DMS79 treated with DMSO at 0.1 percent for 48 hours (cell line): ENCODE data around the gene MCM10.
"Not testable (repeated sequence)": the region's sequence is repeated elsewhere in the genome, so short reads cannot be mapped to it uniquely, and the experiment has no call there.

Experiments used
- DNase-seq: peaks from one replicate; lab custom pipeline; 2025; lab: John Stamatoyannopoulos, UW

Gene MCM10

DNA sequence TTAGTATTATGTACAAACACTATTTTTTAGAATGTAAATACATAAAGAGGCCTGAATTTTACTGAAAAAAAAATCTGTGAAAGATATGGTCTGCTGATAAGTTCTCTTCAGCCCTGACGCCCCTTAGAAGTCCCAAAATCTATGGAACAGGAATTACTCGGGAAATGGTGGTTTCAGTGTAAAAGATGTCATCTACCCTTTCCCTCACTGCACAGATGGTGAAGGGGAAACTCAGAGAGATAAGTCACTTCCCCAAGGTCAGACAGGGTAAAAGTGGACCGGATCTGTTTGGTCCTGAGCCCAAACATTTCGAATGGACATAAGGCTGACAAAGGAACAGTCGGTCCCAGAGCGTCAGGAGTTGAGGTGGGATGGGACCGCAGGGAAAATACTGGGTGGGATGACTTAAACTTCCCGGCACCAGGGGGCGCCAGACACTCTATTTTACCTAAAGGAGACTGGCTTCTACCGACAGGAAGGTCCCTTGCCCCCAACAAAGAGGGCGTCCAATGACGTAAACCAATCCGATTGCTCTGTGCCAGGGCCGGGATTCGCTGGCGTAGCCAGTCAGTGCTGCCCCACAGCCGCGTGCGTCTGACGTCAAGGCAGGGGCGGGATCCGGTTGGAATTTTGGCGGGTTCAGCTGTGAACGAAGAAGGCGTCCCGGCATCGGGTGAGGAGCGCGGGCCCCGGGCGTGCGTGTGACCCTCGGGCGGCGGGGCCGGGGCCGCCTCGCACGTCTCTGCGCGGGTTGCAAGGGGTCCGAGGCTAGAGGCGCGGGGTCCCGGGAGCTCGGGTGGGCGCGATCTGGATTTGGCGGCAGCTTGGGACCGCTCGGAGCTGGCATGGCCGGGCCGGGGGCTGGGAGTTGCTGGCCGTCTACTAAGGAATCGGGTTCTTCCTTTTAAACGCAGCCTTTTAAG lies at the start of gene MCM10:
MCM10 (plus strand) TSS at position 625 of the 923 bp plus-strand sequence. CDS start 2,645 bp downstream, outside the sequence.
- DNase-seq, result peak; percentile 82

DNA sequence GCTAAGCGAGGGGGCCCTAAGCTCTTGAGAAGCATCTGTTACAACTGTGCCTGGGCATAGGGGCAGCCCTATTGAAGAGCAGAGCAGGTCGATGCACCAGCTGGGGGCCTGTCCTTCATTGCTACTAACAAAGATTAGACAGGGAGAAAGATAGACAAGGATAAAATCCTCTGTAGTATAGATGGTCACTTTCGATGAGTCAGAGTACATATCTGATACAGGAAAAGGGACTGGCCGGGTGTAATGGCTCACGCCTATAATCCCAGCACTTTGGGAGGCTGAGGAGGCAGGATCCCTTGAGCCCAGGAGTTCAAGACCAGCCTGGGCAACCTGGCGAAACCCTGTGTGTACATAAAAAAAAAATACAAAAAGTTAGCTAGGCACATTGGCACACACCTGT lies 47.8 kb upstream of the MCM10 start:
- no peak for DNase-seq

DNA sequence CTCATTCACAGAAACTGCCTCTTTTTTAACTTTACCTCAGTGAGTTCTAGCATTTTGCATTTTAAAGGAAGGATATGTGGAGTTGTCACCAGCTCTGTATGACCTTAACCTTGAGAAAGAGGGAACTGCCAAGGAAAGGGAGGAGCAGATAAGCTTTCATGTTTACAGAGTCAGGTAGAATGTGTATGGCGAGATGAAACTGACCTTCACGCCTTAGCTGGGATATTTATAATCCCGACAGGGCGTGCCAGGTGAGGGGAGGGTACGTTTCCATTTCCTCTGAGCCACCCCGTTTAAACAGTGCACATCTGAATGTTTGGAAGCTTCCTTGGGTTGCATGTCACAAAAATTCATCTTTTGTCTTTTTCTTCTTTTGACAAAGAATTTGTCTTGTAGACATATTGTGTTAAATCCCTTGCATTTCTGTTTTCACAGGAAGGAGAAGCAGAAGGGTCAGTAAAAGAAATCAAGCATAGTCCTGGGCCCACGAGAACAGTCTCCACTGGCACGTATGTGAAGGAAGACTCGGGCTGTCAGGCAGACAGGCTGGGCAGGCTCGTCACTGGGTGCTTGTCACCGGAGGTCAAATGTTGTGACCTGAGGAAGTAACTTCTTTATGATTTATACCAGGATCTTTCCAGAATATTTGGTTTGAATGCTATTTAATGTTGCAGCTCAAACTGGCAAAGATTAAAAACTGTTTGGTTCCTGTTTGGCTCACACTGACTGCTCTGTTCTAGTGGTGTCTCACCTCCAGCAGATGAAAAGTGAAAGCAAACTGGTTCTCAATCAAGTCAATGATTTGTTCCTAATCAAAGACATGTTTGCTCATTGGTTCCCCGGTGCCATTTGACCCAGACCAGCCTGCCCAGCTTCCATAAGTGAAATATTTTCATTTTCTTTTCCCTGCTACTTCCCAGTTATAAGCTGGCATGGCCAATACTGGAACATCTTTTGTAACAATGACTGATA lies 45.2 kb upstream of the MCM10 start:
- DNase-seq, result no peak

DNA sequence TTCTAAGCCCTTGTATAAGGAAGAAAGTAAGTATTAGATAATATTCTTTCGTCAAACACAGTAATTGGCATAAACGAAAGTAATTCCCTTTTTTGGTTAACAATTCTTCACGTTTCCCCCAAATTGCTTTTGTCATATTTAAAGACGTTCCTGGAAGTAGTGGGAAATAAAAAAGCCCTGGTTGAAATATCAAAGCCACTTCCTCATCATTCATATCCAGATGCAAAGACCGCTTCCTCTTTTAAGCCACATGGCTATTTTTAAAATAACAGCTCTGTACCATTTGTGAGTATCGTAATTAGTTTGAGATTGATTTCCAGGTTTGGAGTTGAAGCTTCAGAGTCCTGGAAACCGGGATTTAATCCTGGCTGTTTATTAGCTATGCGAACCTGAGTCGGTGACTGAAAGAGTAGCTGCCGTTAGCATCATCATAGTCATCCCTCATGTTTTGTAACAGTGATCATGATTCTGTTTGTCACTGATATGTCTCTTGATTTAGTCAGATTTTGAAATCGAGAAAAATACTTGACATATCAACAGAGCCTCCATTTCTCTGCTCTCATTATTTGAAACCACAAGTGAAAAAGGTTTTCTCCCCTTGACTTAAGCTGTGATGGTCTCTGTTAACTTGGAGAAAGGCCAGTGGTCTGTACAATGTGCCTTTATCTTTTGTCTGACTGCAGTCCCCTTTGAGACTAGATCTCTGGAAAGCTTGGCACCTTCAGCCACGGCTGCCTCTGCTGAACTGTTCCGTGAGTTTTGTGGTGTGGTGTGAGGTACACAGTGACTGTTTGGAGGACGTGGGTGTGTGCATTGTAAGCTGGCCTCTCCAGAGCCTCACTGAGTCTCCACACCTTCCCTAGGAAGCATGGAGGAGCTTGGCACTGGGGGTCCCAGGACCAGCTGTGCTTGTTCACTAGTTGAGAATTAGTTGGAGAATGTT lies 43.2 kb upstream of the MCM10 start:
- DNase-seq, result no peak

DNA sequence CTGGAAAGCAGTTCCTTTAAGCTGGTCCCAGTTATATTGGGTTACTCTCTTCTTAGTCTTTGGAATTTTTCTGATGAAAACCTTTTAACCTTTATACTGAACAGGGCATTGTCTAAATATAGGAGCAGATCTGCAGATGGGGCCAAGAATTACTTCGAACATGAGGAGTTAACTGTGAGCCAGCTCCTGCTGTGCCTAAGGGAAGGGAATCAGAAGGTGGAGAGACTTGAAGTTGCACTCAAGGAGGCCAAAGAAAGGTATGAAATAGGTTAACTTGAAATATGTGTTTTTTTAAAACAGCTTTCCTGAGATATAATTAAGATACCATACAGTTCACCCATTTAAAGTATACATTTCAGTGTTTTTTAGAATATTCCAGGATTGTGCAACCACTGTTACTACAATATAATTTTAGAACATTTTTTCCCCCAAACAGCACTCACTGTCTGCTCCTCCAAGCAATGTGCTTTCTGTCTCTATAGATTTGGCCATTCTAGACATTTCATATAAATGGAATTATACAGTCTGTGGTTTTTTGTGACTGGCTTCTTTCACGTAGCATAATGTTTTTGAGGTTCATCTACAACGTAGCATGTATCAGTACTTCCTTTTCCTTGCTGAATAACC lies 42.5 kb upstream of the MCM10 start:
- no peak for DNase-seq

DNA sequence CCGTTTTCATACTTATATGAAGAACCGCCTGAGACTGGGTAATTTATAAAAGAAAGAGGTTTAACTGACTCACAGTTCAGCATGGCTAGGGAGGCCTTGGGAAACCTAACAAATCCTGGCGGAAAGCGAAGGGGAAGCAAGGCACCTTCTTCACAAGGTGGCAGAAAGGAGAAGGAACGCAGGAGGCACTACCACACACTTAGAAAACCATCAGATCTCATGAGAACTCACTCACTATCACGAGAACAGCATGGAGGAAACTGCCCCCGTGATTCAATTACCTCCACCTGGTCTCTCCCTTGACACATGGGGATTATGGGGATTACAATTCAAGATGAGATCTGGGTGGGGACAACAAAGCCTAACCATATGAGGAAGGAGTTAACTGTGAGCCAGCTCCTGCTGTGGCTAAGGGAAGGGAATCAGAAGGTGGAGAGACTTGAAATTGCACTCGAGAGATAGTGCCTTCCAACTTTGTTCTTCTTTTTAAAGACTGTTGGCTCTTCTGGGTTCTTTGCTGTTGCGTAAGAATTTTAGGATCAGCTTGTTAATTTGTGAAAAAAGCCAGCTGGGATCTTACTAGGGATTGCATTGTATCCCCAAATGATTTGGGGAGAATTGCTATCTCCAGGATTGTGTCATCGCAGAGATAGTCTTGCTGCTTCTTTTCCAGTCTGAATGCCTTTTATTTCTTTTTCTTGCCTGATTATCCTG lies 40.4 kb upstream of the MCM10 start:
- DNase-seq, result no peak

DNA sequence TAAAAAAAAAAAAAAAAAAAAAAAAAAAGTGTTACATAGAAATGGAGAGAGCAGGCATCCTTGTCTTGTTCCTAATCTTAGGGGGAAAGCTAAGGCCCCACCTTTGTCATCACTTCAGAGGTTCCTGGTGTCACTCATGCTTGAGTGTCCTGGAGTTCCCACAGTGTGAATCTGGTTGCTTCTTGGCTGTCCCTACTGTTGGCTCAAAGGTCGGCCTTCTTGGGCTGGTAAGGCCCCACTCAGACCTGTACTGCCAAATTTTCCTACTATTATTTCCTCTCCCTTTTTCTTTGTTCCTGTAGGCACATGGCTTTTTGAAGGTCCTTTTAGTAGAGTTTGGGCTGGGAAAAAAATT lies 39.9 kb upstream of the MCM10 start:
- DNase-seq, result no peak

DNA sequence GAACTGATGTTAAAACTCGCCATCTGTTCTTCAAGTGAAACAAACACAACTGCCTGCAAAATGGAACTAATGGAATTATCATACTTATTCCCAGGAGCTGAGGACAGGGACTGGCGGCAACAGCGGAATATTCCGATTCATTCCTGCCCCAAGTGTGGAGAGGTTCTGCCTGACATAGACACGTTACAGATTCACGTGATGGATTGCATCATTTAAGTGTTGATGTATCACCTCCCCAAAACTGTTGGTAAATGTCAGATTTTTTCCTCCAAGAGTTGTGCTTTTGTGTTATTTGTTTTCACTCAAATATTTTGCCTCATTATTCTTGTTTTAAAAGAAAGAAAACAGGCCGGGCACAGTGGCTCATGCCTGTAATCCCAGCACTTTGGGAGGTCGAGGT lies 24.7 kb upstream of the MCM10 start:
- DNase-seq, result no peak

DNA sequence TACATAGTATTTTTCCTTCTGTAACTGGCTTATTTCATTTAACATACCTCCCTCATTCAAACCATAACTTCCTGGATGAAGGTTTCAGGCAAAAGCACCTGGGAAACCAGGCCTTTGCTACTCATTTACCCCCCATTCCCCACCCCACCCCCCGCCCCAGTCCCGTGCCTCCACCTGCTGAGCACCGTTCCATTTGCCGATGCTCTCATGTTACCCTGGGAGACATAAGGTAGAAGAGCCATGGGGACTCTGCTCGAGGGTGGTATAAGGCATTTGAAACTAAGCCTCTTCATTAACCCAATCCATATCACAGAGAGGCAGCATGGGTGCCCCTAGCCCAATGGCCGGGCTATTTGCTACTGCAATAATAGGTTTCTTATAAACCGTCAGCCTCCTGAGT lies 22.2 kb upstream of the MCM10 start:
- no peak for DNase-seq

DNA sequence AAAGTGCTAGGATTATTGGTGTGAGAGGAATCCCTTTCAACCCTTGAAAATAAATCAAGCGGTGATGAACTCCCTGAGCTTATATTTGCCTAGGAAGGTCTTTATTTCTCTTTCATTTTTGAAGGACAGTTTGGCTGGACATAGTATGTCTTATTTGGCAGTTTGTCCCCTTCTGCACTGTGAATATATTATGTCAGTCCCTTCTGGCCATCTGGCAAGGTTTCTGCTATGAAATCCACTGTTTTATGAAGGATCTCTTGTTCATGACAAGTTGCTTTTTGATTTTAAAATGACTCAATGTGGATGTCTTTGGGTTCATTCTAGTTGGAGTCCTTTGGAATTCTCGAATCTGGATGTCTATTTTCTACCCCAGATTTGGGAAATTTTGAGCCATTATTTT lies 21.7 kb upstream of the MCM10 start:
- DNase-seq, result no peak

DNA sequence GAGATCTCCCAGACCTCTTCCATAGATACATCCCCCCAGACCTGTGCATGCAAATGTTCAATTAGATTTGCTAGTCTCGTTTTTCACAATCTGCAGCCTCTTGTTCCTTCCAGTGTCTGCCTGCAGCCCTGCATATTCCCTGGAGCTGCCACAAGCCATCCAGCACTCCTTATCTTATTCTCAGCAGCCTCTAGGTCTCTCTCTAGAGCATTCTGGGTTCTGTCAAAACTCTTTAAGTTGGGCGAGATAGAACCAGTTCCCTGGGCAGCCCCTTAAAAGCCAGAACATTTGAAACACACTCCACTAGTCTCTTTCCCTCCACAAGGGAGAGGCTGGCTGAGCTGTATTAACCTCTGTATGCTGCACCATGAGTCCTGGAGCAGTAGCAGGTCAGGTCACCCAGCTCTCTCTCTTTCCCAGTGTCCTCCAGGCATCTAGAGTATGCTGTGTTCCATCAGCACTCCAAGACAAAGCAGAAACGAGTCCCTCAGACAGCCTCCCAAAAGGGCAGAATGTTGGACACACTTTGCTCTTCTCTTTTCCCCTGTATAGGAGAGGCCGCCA lies 20.6 kb upstream of the MCM10 start:
- DNase-seq, result no peak

DNA sequence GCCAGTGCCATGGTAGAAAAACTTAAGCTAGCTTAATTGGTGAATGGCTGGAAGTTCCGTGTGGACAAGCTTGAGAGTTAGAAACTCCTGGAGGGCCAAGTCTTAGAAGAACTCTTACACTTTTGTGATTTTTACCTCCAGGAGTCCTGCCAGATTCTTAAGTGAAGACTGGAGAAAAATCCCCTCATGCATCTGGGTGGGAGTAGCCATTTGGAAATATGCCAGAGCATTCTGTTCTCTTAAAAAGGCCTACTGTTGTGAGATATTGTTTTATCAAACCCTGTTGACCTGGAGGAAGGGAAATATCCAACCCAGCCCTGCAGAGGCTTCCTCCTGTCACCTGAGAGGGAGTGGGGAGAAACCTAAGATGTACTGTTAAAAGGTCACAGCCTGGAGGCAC lies 17.6 kb upstream of the MCM10 start:
- DNase-seq, result no peak

DNA sequence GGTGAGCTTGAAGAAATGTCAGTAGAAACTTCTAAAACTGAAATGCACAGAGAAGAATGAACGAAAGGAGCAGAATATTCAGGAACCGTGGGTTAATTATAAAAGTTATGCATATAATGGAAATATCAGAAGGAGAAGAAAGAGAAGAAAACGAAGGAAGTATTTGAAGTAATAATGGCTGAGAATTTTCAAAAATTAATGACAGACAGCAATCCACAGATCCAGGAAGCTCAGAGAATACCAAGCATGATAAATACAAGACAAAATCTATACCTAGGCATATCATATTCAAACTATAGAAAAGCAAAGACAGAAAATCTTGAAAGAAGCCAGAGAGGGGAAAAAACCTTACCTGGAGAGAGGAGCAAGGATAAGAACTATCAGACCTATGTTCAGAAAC lies 16.5 kb upstream of the MCM10 start:
- no peak for DNase-seq

DNA sequence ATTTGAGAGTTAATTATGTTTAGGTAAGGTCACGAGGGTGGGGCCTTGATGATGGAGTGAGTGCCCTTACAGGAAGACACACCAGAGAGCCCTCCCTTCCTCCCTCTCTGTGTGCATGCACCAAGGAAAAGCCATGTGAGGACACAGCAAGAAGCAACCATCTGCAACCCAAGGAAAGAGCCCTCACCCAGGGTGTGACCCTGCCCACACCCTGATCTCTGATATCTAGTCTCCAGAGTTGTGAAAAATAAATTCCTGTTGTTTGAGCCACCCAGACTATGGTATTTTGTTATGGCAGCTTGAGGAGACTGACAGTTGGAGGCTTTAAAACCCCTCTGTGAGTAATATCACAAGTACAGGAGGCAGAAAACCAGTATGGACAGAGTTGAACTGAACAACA lies 15.0 kb upstream of the MCM10 start:
- no peak for DNase-seq

DNA sequence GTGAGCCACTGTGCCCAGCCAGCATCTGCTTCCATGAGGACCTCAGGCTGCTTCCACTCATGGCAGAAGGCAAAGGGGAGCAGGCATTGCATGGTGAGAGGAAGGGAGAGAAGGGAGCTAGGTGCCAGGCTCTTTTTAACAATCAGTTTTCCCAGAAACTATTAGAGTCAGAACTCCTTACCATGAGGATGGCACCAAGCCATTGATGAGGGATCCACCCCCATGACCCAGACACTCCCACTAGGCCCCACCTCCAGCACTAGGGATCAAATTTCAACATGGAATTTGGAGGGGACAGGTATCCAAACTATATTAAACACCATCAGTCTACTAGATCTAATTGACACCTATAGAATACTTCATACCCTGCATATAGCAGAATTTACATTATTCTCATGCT lies 14.2 kb upstream of the MCM10 start:
- no peak for DNase-seq

DNA sequence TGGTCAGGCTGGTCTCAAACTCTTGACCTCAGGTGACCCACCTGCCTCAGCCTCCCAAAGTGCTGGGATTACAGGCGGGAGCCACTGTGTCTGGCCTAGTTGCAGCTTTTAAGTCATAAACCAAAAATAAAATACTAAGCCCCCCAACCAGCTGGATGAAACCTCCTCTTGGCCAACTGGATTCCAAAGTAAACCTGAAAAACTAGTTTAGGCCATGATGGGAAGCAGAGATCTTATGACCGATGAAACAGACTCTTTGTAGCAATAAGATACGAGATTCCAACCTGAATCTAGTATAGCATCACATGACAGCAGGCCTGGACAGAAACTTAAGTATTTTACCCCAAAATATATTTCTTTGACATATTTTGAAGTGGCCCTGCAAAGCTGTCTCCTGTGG lies 9.1 kb upstream of the MCM10 start:
- no peak for DNase-seq

DNA sequence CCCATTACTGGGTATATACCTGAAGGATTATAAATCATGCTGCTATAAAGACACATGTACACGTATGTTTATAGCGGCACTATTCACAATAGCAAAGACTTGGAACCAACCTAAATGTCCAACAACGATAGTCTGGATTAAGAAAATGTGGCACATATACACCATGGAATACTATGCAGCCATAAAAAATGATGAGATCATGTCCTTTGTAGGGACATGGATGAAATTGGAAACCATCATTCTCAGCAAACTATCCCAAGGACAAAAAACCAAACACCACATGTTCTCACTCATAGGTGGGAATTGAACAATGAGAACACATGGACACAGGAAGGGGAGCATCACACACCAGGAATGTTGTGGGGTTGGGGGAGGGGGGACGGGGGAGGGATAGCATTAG lies 5.5 kb upstream of the MCM10 start:
- not testable (repeated sequence) for DNase-seq

DNA sequence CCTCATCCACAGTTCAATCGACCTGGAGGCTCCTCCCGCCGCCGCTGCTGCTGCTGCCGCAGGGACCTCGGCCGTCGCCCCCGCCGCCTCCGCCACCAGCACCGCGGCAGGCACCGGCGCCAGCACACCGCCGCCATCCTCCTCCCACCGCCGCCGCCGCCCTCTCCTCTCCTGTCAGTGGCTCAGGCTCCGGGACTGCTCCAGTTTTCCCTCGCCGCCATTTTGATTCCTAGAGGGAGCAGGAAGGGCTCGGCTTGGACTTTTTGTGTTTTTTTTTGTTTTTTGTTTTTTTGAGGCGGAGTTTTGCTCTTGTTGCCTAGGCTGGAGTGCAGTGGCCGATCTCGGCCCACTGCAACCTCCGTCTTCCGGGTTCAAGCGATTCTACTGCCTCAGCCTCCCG lies 3.0 kb upstream of the MCM10 start:
- no peak for DNase-seq

DNA sequence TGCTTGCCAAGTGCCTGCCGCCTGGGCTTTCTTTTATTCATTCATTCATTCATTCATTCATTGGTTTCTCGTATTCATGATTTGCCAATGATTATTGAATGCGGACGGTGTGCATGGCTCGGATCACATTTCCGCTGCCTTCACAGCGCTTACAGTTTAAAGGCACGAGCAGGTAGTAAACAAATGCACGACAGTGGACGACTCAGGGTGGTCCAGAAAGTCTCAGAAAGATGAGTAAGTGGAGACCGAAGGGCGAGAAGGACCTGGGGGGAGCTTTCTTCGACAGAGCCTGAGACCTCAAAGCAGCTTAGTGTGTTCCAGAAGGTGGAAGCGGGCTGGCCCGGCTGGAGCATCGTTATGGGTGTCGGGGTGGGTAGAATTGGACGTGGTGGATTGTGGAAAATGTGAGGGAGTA lies 506 bp downstream of the MCM10 start:
- DNase-seq, result no peak

DNA sequence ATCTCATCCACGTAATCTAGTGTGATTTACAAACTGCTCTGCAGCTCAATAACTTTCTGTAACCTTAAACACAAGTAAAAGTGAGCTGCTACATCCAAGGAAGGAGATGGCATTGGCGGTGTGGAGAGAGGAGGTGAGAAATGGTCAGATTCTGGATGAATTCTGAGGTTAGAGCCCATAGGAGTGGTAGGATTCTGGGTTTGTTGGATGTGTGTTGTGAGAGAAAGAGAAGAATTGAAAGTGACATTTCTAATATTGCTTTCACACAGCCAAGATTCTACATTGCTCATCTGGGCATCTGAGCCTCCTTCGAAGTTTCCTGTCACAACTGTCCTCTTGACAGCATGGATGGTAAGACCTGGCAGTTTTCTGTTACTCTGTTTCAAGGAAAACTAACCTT lies 2.5 kb downstream of the MCM10 start:
- no peak for DNase-seq
